HL-60/S4 treated with retinoic acid at 250 ng/mL for 4 days and 3 days (cell line): ENCODE measurements around the gene ZNF133.
"Not testable (repeated sequence)": the region's sequence is repeated elsewhere in the genome, so short reads cannot be mapped to it uniquely, and the experiment has no call there.

Experiments used
- in situ Hi-C: fragments of 300-500 bp; cut with MboI; formaldehyde crosslinking; loops from 2 replicates; pipeline ENCODE4 v1.7.0; 2022; ENCODE audit warnings: low sequenced_read_pairs

Gene ZNF133

GRCh38 chr20:18287915-18288748 lies at the start of gene ZNF133:
ZNF133 (plus strand) TSS chr20:18288527; CDS start chr20:18305687, 17,160 bp downstream.
- in situ Hi-C loops = no loop called here

- in situ Hi-C loops = no loop called here
Observed at GRCh38 chr20:18240997-18241396, 47.3 kb upstream of the ZNF133 start.

- in situ Hi-C loops = no loop called here
Observed at GRCh38 chr20:18243802-18244201, 44.5 kb upstream of the ZNF133 start.

- in situ Hi-C loops = not testable (repeated sequence)
Observed at GRCh38 chr20:18248545-18248944, 39.8 kb upstream of the ZNF133 start.

- in situ Hi-C loops = loop anchor here (25.0 kb wide), 1 partner anchor 738 kb away; no protein-coding TSS in a partner anchor
Observed at GRCh38 chr20:18250217-18250616, 38.1 kb upstream of the ZNF133 start.

GRCh38 chr20:18252597-18253451 lies 35.5 kb upstream of the ZNF133 start:
- in situ Hi-C loops = loop anchor here (25.0 kb wide), 1 partner anchor 741 kb away; no protein-coding TSS in a partner anchor

- in situ Hi-C loops = loop anchor here (25.0 kb wide), 1 partner anchor 742 kb away; no protein-coding TSS in a partner anchor
Observed at GRCh38 chr20:18254615-18255014, 33.7 kb upstream of the ZNF133 start.

GRCh38 chr20:18255526-18255925 lies 32.8 kb upstream of the ZNF133 start:
- in situ Hi-C loops = loop anchor here (25.0 kb wide), 1 partner anchor 743 kb away; no protein-coding TSS in a partner anchor

- in situ Hi-C loops = loop anchor here (25.0 kb wide), 1 partner anchor 744 kb away; no protein-coding TSS in a partner anchor
Observed at GRCh38 chr20:18256440-18257090, 31.8 kb upstream of the ZNF133 start.

GRCh38 chr20:18258126-18258860 lies 30.0 kb upstream of the ZNF133 start:
- in situ Hi-C loops = loop anchor here (25.0 kb wide), 1 partner anchor 746 kb away; no protein-coding TSS in a partner anchor

- in situ Hi-C loops = loop anchor here (25.0 kb wide), 1 partner anchor 747 kb away; no protein-coding TSS in a partner anchor
Observed at GRCh38 chr20:18259730-18260129, 28.6 kb upstream of the ZNF133 start.

GRCh38 chr20:18263723-18264122 lies 24.6 kb upstream of the ZNF133 start:
- in situ Hi-C loops = loop anchor here (25.0 kb wide), 1 partner anchor 751 kb away; no protein-coding TSS in a partner anchor

- in situ Hi-C loops = loop anchor here (25.0 kb wide), 1 partner anchor 753 kb away; no protein-coding TSS in a partner anchor
Observed at GRCh38 chr20:18265441-18265840, 22.9 kb upstream of the ZNF133 start.

GRCh38 chr20:18266282-18266681 lies 22.0 kb upstream of the ZNF133 start:
- in situ Hi-C loops = loop anchor here (25.0 kb wide), 1 partner anchor 754 kb away; no protein-coding TSS in a partner anchor

GRCh38 chr20:18267815-18268214 lies 20.5 kb upstream of the ZNF133 start:
- in situ Hi-C loops = loop anchor here (25.0 kb wide), 1 partner anchor 756 kb away; no protein-coding TSS in a partner anchor

- in situ Hi-C loops = loop anchor here (25.0 kb wide), 1 partner anchor 759 kb away; no protein-coding TSS in a partner anchor
Observed at GRCh38 chr20:18271160-18271559, 17.2 kb upstream of the ZNF133 start.

GRCh38 chr20:18272451-18272850 lies 15.9 kb upstream of the ZNF133 start:
- in situ Hi-C loops = loop anchor here (25.0 kb wide), 1 partner anchor 760 kb away; no protein-coding TSS in a partner anchor

- in situ Hi-C loops = loop anchor here (25.0 kb wide), 1 partner anchor 761 kb away; no protein-coding TSS in a partner anchor
Observed at GRCh38 chr20:18273738-18274137, 14.6 kb upstream of the ZNF133 start.

GRCh38 chr20:18275960-18276359 lies 12.4 kb upstream of the ZNF133 start:
- in situ Hi-C loops = not testable (repeated sequence)
